Astrocyte (in vitro differentiated cells and primary cell): ENCODE results near the gene PSMD2.
A peak's percentile ranks its signal among the peaks of the same experiment; 100 is the strongest.

Experiments
- EZH2 ChIP-seq: IDR thresholded peaks from 2 replicates; pipeline ENCODE4 v1.6.1; 2012; ENCODE audit warnings: mild to moderate bottlenecking, low read length, inconsistent platforms; ENCODE audit not compliant: insufficient read depth
- TF ChIP-seq, protein P1 (sequence below): IDR thresholded peaks from 2 replicates; pipeline ENCODE4 v1.5.1; 2011; ENCODE audit warnings: low read depth, mild to moderate bottlenecking, inconsistent platforms, low read length, moderate library complexity; ENCODE audit not compliant: insufficient read depth

DNA sequence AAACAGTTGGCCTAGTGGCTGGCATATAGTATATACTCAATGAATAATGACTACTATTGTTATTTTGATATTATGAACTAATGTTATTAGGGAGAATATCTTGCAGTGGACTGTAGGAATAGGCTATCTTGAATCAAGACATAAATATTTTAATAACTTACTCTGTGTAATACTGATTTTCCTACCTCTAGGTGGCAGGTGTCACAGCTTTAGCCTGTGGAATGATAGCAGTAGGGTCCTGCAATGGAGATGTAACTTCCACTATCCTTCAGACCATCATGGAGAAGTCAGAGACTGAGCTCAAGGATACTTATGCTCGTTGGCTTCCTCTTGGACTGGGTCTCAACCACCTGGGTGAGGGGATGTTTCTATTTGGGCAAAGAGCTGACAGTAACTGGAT is 6.5 kb downstream of the PSMD2 start:
- TF ChIP-seq, protein P1, sequence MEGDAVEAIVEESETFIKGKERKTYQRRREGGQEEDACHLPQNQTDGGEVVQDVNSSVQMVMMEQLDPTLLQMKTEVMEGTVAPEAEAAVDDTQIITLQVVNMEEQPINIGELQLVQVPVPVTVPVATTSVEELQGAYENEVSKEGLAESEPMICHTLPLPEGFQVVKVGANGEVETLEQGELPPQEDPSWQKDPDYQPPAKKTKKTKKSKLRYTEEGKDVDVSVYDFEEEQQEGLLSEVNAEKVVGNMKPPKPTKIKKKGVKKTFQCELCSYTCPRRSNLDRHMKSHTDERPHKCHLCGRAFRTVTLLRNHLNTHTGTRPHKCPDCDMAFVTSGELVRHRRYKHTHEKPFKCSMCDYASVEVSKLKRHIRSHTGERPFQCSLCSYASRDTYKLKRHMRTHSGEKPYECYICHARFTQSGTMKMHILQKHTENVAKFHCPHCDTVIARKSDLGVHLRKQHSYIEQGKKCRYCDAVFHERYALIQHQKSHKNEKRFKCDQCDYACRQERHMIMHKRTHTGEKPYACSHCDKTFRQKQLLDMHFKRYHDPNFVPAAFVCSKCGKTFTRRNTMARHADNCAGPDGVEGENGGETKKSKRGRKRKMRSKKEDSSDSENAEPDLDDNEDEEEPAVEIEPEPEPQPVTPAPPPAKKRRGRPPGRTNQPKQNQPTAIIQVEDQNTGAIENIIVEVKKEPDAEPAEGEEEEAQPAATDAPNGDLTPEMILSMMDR: peak; percentile 39
- no peak for TF ChIP-seq EZH2
